MCF 10A (cell line): Measurements from ENCODE around the gene DCLRE1B. TPM values are rescaled to one million over a fixed set of nuclear protein-coding genes. Genes with fewer than 3 reads are reported as not detected.

ENCODE experiments used
- BruUV-seq: library from RNA; stranded (reverse); fragments of 400-500 nt; replicated peaks from 2 replicates; lab custom pipeline; 2021; lab: Mats Ljungman, UMichigan
- CTCF ChIA-PET: fragments of 300-600 bp; sonication (Branson Sonifier 250); formaldehyde crosslinking; extraction: SDS; loops from one replicate; lab custom pipeline; 2021; ENCODE audit warnings: antibody characterized with exemption, inconsistent platforms; lab: Yijun Ruan, JAX
- POLR2A ChIA-PET: fragments of 300-600, 350-650 bp; sonication (Branson Sonifier 250); formaldehyde crosslinking; extraction: SDS; loops from one replicate; lab custom pipeline; 2020; ENCODE audit warnings: antibody characterized with exemption, inconsistent platforms; lab: Yijun Ruan, JAX
- DNase-seq: peaks from one replicate; pipeline ENCODE4 v3.0.0-alpha.2; 2018; ENCODE audit not compliant: unreplicated experiment
- H3K27ac Mint-ChIP-seq: one replicate; pipeline ENCODE4 v1.8.0; 2022; ENCODE audit warnings: mild to moderate bottlenecking, low read depth, mixed read lengths; ENCODE audit not compliant: unreplicated experiment
- H3K27me3 Mint-ChIP-seq: one replicate; pipeline ENCODE4 v1.8.0; 2022; ENCODE audit warnings: mixed read lengths; ENCODE audit not compliant: insufficient read depth, unreplicated experiment
- H3K36me3 Mint-ChIP-seq: one replicate; pipeline ENCODE4 v1.8.0; 2022; ENCODE audit warnings: mild to moderate bottlenecking, moderate library complexity, mixed read lengths; ENCODE audit not compliant: insufficient read depth, unreplicated experiment
- H3K4me1 Mint-ChIP-seq: one replicate; pipeline ENCODE4 v1.8.0; 2022; ENCODE audit warnings: mixed read lengths; ENCODE audit not compliant: insufficient read depth, unreplicated experiment
- H3K4me3 Mint-ChIP-seq: one replicate; pipeline ENCODE4 v1.8.0; 2022; ENCODE audit warnings: mild to moderate bottlenecking, moderate library complexity, mixed read lengths; ENCODE audit not compliant: unreplicated experiment
- H3K9me3 Mint-ChIP-seq: one replicate; pipeline ENCODE4 v1.8.0; 2022; ENCODE audit warnings: mixed read lengths; ENCODE audit not compliant: unreplicated experiment
- CTCF ChIP-seq: fragments of 200-600 bp; IDR thresholded peaks from one replicate; pipeline ENCODE4 v1.8.0; 2022; ENCODE audit warnings: antibody characterized with exemption, mild to moderate bottlenecking; ENCODE audit not compliant: unreplicated experiment
- intact Hi-C: fragments of 100-400 bp; cut with micrococcal nuclease; formaldehyde crosslinking; loops from 2 replicates; pipeline ENCODE4 v1.14.1; 2022
- total RNA-seq: library from RNA; stranded (reverse); gene quantifications from 2 replicates; pipeline ENCODE4 v1.2.3, GENCODE V29; 2022

Gene DCLRE1B
- total RNA-seq, 1 experiment from 2014 or later, result 8.1 TPM

GRCh38 chr1:113891631-113892220 lies 13.4 kb upstream of the DCLRE1B start:
- no peaks in the 10 kb centered on the region for H3K27me3 Mint-ChIP-seq
- intact Hi-C loops, result no loop called here
- no peak for TF ChIP-seq CTCF
- H3K4me3 Mint-ChIP-seq, result no peak overlapping the region
- DNase-seq, result no peak
- H3K36me3 Mint-ChIP-seq, result peaks cover 19% of the 10 kb centered on the region
- BruUV-seq, result no TSS peak
- no peak overlapping the region for H3K27ac Mint-ChIP-seq
- POLR2A ChIA-PET, result no interaction called here
- no peaks in the 10 kb centered on the region for H3K9me3 Mint-ChIP-seq
- CTCF ChIA-PET, result interaction anchor here (1.0 kb wide), 1 partner anchor 57 kb away, joined by 5 read pairs; no protein-coding TSS in a partner anchor
- no peaks in the 10 kb centered on the region for H3K4me1 Mint-ChIP-seq

- POLR2A ChIA-PET, result interaction anchor here (1.8 kb wide), 1 partner anchor 11 kb away, joined by 5 read pairs; the partner anchor contains the start of gene AP4B1
- Mint-ChIP-seq H3K36me3 (peaks cover 34% of the 10 kb centered on the region), H3K4me1 (no peaks in the 10 kb centered on the region), H3K4me3 (no peak overlapping the region), H3K27ac (no peak overlapping the region), H3K9me3 (no peaks in the 10 kb centered on the region), H3K27me3 (no peaks in the 10 kb centered on the region)
- BruUV-seq, result no TSS peak
- CTCF ChIA-PET, result no interaction called here
- DNase-seq, result no peak
- no peak for TF ChIP-seq CTCF
- intact Hi-C loops, result no loop called here
Observed at GRCh38 chr1:113893267-113893666, 11.9 kb upstream of the DCLRE1B start.

- TF ChIP-seq CTCF, result no peak
- CTCF ChIA-PET, result interaction anchor here (1.6 kb wide), 1 partner anchor 9 kb away, joined by 3 read pairs; the partner anchor contains the start of gene AP4B1
- no peak overlapping the region for H3K27ac Mint-ChIP-seq
Observed at GRCh38 chr1:113895098-113895497, 10.0 kb upstream of the DCLRE1B start.

GRCh38 chr1:113895961-113896360 lies 9.2 kb upstream of the DCLRE1B start:
- TF ChIP-seq CTCF, result no peak
- peaks cover 54% of the 10 kb centered on the region for H3K36me3 Mint-ChIP-seq
- H3K4me3 Mint-ChIP-seq, result no peak overlapping the region
- ChIA-PET POLR2A (interaction anchor here (0.6 kb wide), 1 partner anchor 48 kb away, joined by 4 read pairs; no protein-coding TSS in a partner anchor), CTCF (interaction anchor here (1.6 kb wide), 1 partner anchor 8 kb away, joined by 3 read pairs; the partner anchor contains the start of gene AP4B1)
- H3K27me3 Mint-ChIP-seq, result no peaks in the 10 kb centered on the region
- BruUV-seq, result no TSS peak
- no peak for DNase-seq
- no peaks in the 10 kb centered on the region for H3K9me3 Mint-ChIP-seq
- intact Hi-C loops, result no loop called here
- H3K4me1 Mint-ChIP-seq, result no peaks in the 10 kb centered on the region
- no peak overlapping the region for H3K27ac Mint-ChIP-seq

More at GRCh38 chr1:113895098-113895497, 10.0 kb upstream of the DCLRE1B start:
- BruUV-seq, result no TSS peak
- intact Hi-C loops, result no loop called here
- DNase-seq, result no peak
- H3K36me3 Mint-ChIP-seq, result peaks cover 52% of the 10 kb centered on the region
- H3K4me1 Mint-ChIP-seq, result no peaks in the 10 kb centered on the region
- H3K4me3 Mint-ChIP-seq, result no peak overlapping the region
- no peaks in the 10 kb centered on the region for H3K27me3 Mint-ChIP-seq
- POLR2A ChIA-PET, result interaction anchor here (1.0 kb wide), 1 partner anchor 10 kb away, joined by 3 read pairs; the partner anchor contains the start of genes AP4B1 and DCLRE1B
- no peaks in the 10 kb centered on the region for H3K9me3 Mint-ChIP-seq
